HAP-1 (cell line): Measurements from ENCODE around the gene PITPNC1.
"Not testable (repeated sequence)": the region's sequence is repeated elsewhere in the genome, so short reads cannot be mapped to it uniquely, and the experiment has no call there.

Source experiments
- DNase-seq, 2 experiments: peaks; one replicate each; pipeline ENCODE4 v3.0.0-alpha.2; 2016 to 2020; ENCODE audit warnings: low spot score in 2 of 2
- H3K27me3 ChIP-seq: fragments of 250-450 bp; sonication (Bioruptor Pico); 2 replicates; pipeline ENCODE4 v1.5.1; 2020; ENCODE audit warnings: low read depth, mild to moderate bottlenecking, moderate library complexity
- H3K36me3 ChIP-seq: fragments of 250-450 bp; sonication (Bioruptor Pico); replicated peaks from 2 replicates; pipeline ENCODE4 v1.5.1; 2020; ENCODE audit warnings: mild to moderate bottlenecking
- H3K4me1 ChIP-seq: fragments of 250-450 bp; sonication (Bioruptor Pico); 2 replicates; pipeline ENCODE4 v1.5.1; 2020; ENCODE audit warnings: mild to moderate bottlenecking
- H3K4me3 ChIP-seq: fragments of 250-450 bp; sonication (Bioruptor Pico); 2 replicates; pipeline ENCODE4 v1.5.1; 2020; ENCODE audit warnings: mild to moderate bottlenecking, moderate library complexity
- H3K9me3 ChIP-seq: fragments of 250-450 bp; sonication (Bioruptor Pico); 2 replicates; pipeline ENCODE4 v1.5.1; 2020; ENCODE audit warnings: mild to moderate bottlenecking, moderate library complexity
- in situ Hi-C: fragments of 300-500 bp; cut with MboI; formaldehyde crosslinking; loops from 3 replicates; pipeline ENCODE4 v1.14.3; 2020; ENCODE audit warnings: low sequenced_read_pairs, inconsistent platforms, mixed read lengths

Gene PITPNC1

DNA sequence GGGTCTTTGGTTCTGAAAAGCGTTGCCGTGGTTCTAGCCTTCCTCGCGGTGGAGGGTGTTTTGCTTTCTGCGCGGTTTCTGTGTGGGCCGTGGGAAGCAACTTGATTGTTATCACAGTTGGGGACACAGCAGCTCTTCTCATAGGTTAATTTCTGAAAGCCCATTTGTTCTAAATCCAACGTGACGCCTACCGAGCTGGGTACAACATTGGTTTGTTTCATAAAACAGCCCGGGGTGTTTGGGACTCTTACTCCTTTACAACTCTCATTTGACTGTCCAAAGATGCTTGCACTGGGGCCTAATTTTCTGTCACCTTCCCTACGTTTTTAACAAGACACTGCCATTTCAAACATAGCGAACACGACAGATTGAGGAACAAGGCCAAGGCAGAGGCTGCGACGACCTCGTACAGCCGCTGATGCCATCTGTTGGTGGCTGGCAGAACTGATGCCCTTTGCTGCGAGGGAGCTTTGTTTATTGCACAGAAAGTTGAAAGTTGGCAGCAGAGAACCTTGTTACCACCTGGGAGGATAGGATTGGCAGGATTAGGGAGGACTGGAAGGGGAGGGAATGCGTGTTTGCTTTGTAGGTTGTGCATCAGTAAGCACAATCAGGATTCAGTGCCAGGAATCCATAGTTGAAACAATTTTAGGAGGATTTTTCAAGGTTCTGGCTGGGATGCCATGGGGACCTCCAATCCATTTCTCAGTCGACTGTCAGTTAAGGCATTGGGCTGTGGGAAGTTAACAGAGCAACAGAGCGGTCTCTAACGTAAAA, 98.3 kb downstream of the PITPNC1 start:
- Histone ChIP-seq H3K4me3 (no peak overlapping the region), H3K36me3 (no peaks in the 10 kb centered on the region), H3K4me1 (peaks cover 9% of the 10 kb centered on the region), H3K27me3 (no peaks in the 10 kb centered on the region), H3K9me3 (no peaks in the 10 kb centered on the region)
- in situ Hi-C loops: loop anchor here (10.0 kb wide), 1 partner anchor 101 kb away; the partner anchor contains the start of gene PITPNC1
- DNase-seq: peak; percentile 64 to 82

DNA sequence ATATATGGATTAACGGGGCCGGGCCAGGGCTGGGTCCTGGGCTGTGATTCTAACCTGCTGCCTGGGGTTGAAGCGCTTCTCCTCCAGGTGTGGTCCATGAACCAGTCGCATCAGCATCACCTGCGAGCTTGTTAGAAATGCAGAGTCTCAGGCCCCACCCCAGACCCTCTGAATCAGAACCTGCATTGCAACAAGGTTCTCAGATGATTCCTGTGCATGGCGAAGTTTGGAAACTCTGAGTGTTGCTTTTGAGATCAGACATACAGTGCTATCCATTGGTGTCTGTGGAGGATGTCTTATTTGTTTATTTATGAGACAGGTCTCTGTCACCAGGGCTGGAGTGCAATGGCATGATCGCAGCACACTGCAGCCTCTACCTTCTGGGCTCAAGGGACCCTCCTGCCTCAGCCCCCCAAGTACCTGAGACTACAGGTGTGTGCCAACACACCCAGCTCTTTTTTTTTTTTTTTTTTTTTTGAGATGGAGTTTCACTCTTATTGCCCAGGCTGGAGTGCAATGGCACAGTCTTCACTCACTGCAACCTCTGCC, 99.8 kb downstream of the PITPNC1 start:
- H3K27me3 ChIP-seq: no peaks in the 10 kb centered on the region
- in situ Hi-C loops: loop anchor here (10.0 kb wide), 1 partner anchor 102 kb away; the partner anchor contains the start of gene PITPNC1

DNA sequence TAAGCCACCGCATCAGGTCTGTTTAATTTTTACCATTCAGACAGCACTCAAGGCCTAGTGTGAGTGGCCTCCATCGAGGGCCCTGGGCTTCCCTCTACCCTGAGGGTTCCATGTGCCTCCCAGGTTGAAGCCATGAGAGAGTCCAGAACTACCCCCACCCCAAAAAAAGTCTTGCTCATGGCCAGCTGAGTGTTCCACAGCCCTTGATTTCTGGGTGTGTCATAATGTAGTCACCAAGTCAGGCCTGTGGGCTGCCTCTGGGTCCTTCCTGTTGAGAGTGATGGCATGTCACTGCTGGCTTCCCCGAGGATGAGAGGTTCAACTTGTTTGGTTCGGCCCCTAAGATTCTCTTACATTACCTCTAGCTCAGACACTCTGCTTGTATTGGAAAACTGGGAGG, 100.6 kb downstream of the PITPNC1 start:
- no peaks in the 10 kb centered on the region for H3K36me3 ChIP-seq
- in situ Hi-C loops: loop anchor here (10.0 kb wide), 1 partner anchor 103 kb away; the partner anchor contains the start of gene PITPNC1
- H3K4me1 ChIP-seq: peaks cover 9% of the 10 kb centered on the region
- no peak overlapping the region for H3K4me3 ChIP-seq
- no peaks in the 10 kb centered on the region for H3K9me3 ChIP-seq
- H3K27me3 ChIP-seq: no peaks in the 10 kb centered on the region
- no peak for DNase-seq

More for the DNA sequence above, 99.8 kb downstream of the PITPNC1 start:
- H3K4me1 ChIP-seq: peaks cover 9% of the 10 kb centered on the region
- H3K9me3 ChIP-seq: no peaks in the 10 kb centered on the region
- DNase-seq: no peak
- no peaks in the 10 kb centered on the region for H3K36me3 ChIP-seq
- H3K4me3 ChIP-seq: no peak overlapping the region

DNA sequence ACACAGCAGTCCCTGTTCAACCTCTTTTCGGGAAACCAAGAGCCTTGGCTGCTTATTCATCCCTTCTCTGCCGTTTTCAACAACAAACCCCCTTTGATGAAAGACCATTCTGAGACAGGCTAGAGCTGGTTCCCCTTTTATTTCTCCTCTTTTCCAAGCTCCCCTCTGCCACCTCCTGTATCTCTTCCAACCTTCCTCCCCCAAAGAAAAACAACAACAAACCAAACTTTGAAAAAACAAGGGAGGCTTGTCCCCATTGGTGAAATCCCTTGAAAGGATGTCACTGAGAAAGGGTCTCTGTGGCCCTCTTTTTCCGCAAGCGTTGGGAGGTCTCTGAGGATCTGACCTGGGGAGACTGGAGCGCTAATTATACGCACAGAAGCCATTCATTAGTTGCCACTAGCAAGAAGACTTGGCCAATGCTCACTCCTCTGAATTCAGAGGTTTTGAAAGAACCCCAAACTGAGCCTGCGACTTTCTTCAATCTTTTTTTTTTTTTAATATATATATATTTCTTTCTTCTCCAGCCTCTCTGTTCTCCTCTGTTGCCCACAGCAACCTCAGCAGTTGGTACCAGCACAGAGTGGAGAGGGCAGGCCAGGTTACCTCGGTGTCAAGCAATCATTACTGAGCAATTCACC, 101.4 kb downstream of the PITPNC1 start:
- H3K4me1 ChIP-seq: peaks cover 9% of the 10 kb centered on the region
- H3K4me3 ChIP-seq: no peak overlapping the region
- DNase-seq: no peak
- no peaks in the 10 kb centered on the region for H3K36me3 ChIP-seq
- H3K27me3 ChIP-seq: no peaks in the 10 kb centered on the region
- no peaks in the 10 kb centered on the region for H3K9me3 ChIP-seq
- in situ Hi-C loops: loop anchor here (10.0 kb wide), 1 partner anchor 104 kb away; the partner anchor contains the start of gene PITPNC1

DNA sequence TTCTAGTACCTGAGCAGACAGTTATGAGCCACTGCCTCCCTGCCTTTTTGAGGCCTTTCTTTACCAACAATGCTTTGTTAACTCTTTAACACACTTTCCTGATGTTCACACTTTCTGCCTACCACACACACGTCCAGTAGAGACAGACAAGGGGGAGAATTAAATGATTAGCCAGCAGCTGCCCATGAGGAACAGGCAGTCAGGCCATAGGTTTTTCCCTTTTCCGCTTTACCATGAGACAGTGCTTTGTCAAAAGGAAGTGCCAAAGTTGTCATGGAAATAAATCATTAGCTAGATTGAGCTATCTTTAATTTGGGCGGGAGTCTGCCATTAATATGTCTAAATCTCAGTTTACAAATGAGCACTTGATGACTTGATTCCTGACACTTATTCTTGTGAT, 102.1 kb downstream of the PITPNC1 start:
- H3K4me1 ChIP-seq: peaks cover 7% of the 10 kb centered on the region
- in situ Hi-C loops: loop anchor here (10.0 kb wide), 1 partner anchor 104 kb away; the partner anchor contains the start of gene PITPNC1
- no peak for DNase-seq
- no peak overlapping the region for H3K4me3 ChIP-seq
- no peaks in the 10 kb centered on the region for H3K9me3 ChIP-seq
- H3K36me3 ChIP-seq: no peaks in the 10 kb centered on the region
- no peaks in the 10 kb centered on the region for H3K27me3 ChIP-seq

DNA sequence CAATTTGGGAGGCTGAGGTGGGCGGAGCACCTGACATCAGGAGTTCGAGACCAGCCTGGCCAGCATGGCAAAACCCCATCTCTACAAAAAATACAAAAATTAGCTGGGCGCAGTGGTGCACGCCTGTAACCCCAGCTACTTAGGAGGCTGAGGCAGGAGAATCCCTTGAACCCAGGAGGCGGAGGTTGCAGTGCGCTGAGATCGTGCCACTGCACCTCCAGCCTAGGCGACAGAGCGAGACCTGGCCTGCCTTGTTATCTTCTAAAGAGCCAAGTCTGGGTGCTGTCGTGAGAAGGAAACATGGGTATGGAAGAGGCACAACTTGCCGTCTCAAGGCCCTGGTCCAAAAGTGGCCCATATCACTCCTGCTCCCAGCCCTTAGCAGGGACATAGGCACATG, 103.9 kb downstream of the PITPNC1 start:
- H3K36me3 ChIP-seq, H3K4me1 ChIP-seq, H3K27me3 ChIP-seq, H3K4me3 ChIP-seq, in situ Hi-C loops, DNase-seq, H3K9me3 ChIP-seq: not testable (repeated sequence)

DNA sequence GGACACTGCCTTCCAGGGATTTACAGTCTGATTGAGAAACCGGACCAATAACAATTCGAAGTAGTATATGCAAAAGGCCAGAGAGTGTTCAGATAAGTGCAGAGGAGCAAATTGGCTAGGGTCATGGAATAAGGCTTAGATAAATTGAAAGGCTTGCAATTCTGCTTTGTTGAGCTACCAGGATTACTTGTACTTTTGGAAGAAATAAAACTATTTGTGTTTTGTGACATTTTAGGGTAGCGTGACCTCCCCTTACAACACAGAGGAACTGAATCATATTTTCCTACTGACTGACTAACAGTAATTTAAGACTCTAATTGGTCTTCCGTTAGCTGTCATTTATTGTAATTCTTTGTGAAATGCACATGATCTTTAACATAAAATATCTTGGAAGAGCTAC, 104.7 kb downstream of the PITPNC1 start:
- Histone ChIP-seq H3K4me1 (no peaks in the 10 kb centered on the region), H3K9me3 (no peaks in the 10 kb centered on the region), H3K27me3 (no peaks in the 10 kb centered on the region), H3K36me3 (no peaks in the 10 kb centered on the region), H3K4me3 (no peak overlapping the region)
- no peak for DNase-seq
- in situ Hi-C loops: no loop called here

DNA sequence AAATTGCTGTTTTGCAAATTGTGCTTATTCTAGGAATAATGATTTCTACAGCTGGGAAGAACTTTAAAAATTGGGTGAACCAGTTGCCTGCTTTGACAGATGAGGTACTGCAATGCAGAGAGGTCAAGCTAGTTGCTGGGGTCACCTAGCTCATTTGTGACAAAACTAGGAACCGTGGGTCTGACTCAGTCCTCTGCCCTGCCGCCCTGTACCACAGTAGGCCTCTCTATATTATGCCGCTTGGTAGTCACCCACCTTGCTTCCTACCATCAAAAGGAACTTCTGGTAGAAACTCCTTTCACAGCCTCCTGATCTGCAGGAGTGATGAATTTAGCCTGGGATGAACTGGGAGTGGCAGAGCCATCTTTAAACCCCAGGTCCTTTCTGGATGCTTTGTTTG, 105.7 kb downstream of the PITPNC1 start:
- no peak overlapping the region for H3K4me3 ChIP-seq
- H3K9me3 ChIP-seq: no peaks in the 10 kb centered on the region
- DNase-seq: no peak
- no peaks in the 10 kb centered on the region for H3K36me3 ChIP-seq
- H3K27me3 ChIP-seq: no peaks in the 10 kb centered on the region
- in situ Hi-C loops: no loop called here
- H3K4me1 ChIP-seq: no peaks in the 10 kb centered on the region

DNA sequence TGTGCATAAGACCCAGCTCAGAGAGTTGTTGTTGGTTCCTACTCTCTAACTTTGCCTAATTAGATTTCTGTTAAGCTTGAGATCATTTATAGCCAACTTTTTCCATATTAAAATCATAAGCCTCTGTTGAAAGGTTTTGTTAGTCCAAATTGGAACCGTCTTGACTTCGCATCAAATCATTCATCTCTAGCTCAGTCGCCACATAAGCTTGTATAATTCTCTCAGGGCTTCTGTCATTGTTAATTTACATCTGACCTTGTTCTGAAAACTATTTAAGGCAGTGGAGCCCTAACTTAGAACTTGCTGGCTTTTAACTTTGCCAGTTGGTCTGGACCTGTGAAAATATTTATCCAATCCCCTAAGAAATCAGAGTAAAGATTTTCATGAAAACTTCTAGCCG, 107.2 kb downstream of the PITPNC1 start:
- H3K4me3 ChIP-seq: no peak overlapping the region
- H3K36me3 ChIP-seq: no peaks in the 10 kb centered on the region
- no peaks in the 10 kb centered on the region for H3K27me3 ChIP-seq
- in situ Hi-C loops: no loop called here
- H3K9me3 ChIP-seq: no peaks in the 10 kb centered on the region
- no peak for DNase-seq
- H3K4me1 ChIP-seq: no peaks in the 10 kb centered on the region

DNA sequence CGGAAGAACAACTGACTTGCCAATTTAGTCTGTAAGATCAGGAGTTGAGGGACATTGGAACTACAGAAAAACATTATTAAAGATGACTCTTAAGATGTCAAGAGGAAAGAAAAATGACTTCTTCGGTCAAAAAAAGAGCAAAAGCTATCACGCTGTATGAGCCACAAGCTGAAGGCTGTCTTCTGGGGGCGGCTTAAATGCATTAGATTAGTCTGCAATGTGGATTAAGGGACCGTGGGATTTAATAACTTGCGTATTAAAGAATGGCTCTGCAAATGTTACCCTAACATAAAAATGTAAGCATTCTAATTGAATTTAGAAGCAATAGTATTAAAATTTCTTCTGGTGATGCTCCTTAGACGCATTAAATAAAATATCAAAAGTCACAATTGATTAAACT, 108.6 kb downstream of the PITPNC1 start:
- in situ Hi-C loops: no loop called here
- DNase-seq: no peak
- Histone ChIP-seq H3K4me3 (no peak overlapping the region), H3K27me3 (no peaks in the 10 kb centered on the region), H3K9me3 (no peaks in the 10 kb centered on the region), H3K36me3 (no peaks in the 10 kb centered on the region), H3K4me1 (peaks cover 6% of the 10 kb centered on the region)

DNA sequence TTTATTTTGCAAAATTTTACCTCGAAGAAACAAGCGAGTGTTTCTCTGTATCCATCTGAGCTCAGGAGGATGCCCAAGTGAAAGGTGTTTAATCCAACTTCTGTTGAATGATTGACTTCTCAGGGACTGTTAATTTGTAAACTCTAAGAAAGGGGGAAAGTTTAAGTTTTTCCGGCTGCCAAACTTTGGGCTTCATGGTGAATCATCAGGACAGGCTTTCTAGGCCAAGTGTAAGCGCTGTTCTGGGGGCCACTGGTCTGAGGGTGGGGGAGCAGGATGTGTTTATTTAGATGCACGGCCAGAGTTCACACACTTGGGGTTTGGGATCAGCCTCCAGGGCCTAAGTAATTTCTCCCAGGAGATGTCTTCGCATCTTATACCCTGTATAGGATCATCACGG, 110.4 kb downstream of the PITPNC1 start:
- Histone ChIP-seq H3K9me3 (no peaks in the 10 kb centered on the region), H3K4me1 (peaks cover 13% of the 10 kb centered on the region), H3K36me3 (no peaks in the 10 kb centered on the region), H3K4me3 (no peak overlapping the region), H3K27me3 (no peaks in the 10 kb centered on the region)
- no peak for DNase-seq
- in situ Hi-C loops: no loop called here

DNA sequence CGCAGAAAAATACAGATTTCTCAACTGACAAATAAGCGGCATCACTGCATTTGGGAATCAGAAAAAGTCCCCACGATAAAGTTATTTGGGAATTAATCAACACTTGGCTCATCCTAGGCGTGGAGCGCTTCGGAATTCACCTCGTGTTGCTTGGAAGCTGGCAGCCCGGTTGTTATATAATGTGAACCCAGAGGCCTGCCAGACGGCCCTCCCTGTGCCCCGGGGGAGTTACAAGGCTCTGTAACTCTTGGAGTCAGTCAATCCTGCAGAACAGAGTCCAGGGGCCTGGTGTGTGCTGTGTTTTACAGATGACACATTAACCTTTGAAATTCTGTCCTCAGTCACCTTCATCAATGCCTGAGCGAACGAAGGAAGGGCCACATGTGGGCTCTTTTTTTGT, 111.1 kb downstream of the PITPNC1 start:
- no peaks in the 10 kb centered on the region for H3K27me3 ChIP-seq
- H3K4me1 ChIP-seq: peaks cover 13% of the 10 kb centered on the region
- H3K36me3 ChIP-seq: no peaks in the 10 kb centered on the region
- no peaks in the 10 kb centered on the region for H3K9me3 ChIP-seq
- in situ Hi-C loops: no loop called here
- no peak for DNase-seq
- H3K4me3 ChIP-seq: no peak overlapping the region

DNA sequence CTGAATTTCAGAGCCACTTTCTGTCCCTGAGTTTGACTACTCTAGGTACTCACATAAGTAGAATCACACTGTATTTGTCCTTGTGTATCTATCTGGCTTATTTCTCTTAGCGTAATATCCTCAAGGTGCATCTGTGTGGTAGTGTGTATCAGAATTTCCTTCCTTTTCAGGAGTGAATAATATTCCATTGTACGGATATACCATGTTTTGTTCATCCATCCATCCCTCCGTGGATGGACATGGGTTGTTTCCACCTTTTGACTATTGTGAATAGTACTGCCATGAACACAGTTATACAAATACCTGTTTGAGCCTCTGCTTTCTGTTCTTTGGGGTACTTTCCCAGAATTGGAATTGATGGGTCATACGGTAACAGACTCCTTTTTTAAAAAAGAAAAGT, 111.7 kb downstream of the PITPNC1 start:
- in situ Hi-C loops: no loop called here
- Histone ChIP-seq H3K27me3 (no peaks in the 10 kb centered on the region), H3K4me1 (peaks cover 13% of the 10 kb centered on the region), H3K4me3 (no peak overlapping the region), H3K36me3 (no peaks in the 10 kb centered on the region), H3K9me3 (no peaks in the 10 kb centered on the region)
- no peak for DNase-seq

DNA sequence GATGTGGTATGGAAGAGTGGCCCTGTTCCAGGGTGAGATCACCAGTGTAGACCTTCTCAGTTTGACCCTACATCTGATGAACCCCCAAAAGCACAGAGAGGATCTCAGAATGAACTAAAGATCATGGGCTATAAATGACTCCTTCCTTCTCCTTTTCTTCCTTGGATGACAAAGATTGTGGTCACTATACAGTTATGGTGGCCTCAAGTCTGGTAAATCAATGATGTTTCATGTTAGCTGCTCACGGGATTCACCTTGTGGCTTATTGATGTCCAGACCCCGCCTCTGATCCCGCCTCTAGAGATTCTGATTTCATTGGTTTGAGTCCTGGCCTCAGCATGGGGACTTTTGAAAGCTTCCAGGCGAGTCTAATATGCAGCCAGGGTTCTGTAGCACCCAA, 112.2 kb downstream of the PITPNC1 start:
- H3K36me3 ChIP-seq: no peaks in the 10 kb centered on the region
- in situ Hi-C loops: no loop called here
- no peak overlapping the region for H3K4me3 ChIP-seq
- no peaks in the 10 kb centered on the region for H3K9me3 ChIP-seq
- H3K27me3 ChIP-seq: no peaks in the 10 kb centered on the region
- DNase-seq: no peak
- peaks cover 13% of the 10 kb centered on the region for H3K4me1 ChIP-seq
